Parathyroid adenoma (tissue), 2 donors: ENCODE measurements around the gene ATRN.
A peak's percentile ranks its signal among the peaks of the same experiment; 100 is the strongest.

Experiments used
- H2AFZ ChIP-seq: fragments of 300-600 bp; sonication (generic); one replicate; pipeline ENCODE4 v1.7.0; 2017; ENCODE audit warnings: antibody characterized with exemption, mild to moderate bottlenecking
- H3K27ac ChIP-seq: fragments of 300-600 bp; sonication (generic); one replicate; pipeline ENCODE4 v1.7.0; 2017
- H3K27me3 ChIP-seq: fragments of 300-600 bp; sonication (generic); one replicate; pipeline ENCODE4 v1.7.0; 2017; ENCODE audit warnings: low read length; ENCODE audit not compliant: control insufficient read depth, insufficient read depth
- H3K36me3 ChIP-seq: fragments of 300-600 bp; sonication (generic); one replicate; pipeline ENCODE4 v1.7.0; 2017; ENCODE audit warnings: low read length; ENCODE audit not compliant: control insufficient read depth, insufficient read depth
- H3K4me1 ChIP-seq: fragments of 300-600 bp; sonication (generic); one replicate; pipeline ENCODE4 v1.7.0; 2017; ENCODE audit warnings: control low read depth
- H3K4me2 ChIP-seq: fragments of 300-600 bp; sonication (generic); one replicate; pipeline ENCODE4 v1.7.0; 2017; ENCODE audit warnings: low read length
- H3K4me3 ChIP-seq: fragments of 300-600 bp; sonication (generic); one replicate; pipeline ENCODE4 v1.7.0; 2017; ENCODE audit warnings: low read depth, low read length
- H3K79me2 ChIP-seq: fragments of 300-600 bp; sonication (generic); one replicate; pipeline ENCODE4 v1.7.0; 2017; ENCODE audit warnings: control low read depth
- H3K9ac ChIP-seq: fragments of 300-600 bp; sonication (generic); one replicate; pipeline ENCODE4 v1.7.0; 2017; ENCODE audit warnings: mild to moderate bottlenecking
- H3K9me3 ChIP-seq: fragments of 300-600 bp; sonication (generic); one replicate; pipeline ENCODE4 v1.7.0; 2017; ENCODE audit warnings: low read length; ENCODE audit not compliant: control insufficient read depth
- CTCF ChIP-seq: fragments of 300-600 bp; sonication (generic); IDR thresholded peaks from one replicate; pipeline ENCODE4 v1.7.0; 2017; ENCODE audit warnings: antibody characterized with exemption, mild to moderate bottlenecking
- donor health status: primary hyperparathyroidism.

Gene ATRN

GRCh38 chr20:3681352-3681930 lies 210.6 kb downstream of the ATRN start:
- no peak overlapping the region for H3K9ac ChIP-seq
- H3K79me2 ChIP-seq: no peaks in the 10 kb centered on the region
- no peaks in the 10 kb centered on the region for H3K36me3 ChIP-seq
- peak overlapping the region; percentile 53 for H3K4me2 ChIP-seq
- no peak overlapping the region for H3K27ac ChIP-seq
- no peak overlapping the region for H3K4me3 ChIP-seq
- H3K4me1 ChIP-seq: no peaks in the 10 kb centered on the region
- no peaks in the 10 kb centered on the region for H3K27me3 ChIP-seq
- no peak for TF ChIP-seq CTCF
- H3K9me3 ChIP-seq: no peaks in the 10 kb centered on the region
- peak overlapping the region; percentile 66 for H2AFZ ChIP-seq

GRCh38 chr20:3681931-3682781 lies 211.3 kb downstream of the ATRN start, which contains the start of gene ADAM33:
Gene ADAM33 (minus strand): TSS chr20:3682010. CDS start chr20:3682004, 6 bp downstream.
- no peak for TF ChIP-seq CTCF
- Histone ChIP-seq H3K4me3 (no peak within 1 kb of the TSS), H3K79me2 (no peaks in the 10 kb centered on the region), H3K9me3 (no peaks in the 10 kb centered on the region), H2AFZ (peak within 1 kb of the TSS; percentile 66), H3K4me1 (no peaks in the 10 kb centered on the region), H3K9ac (no peak within 1 kb of the TSS), H3K27ac (no peak within 1 kb of the TSS), H3K4me2 (peak within 1 kb of the TSS; percentile 53), H3K27me3 (no peaks in the 10 kb centered on the region), H3K36me3 (no peaks in the 10 kb centered on the region)

- Histone ChIP-seq H3K9ac (no peak overlapping the region), H3K4me1 (no peaks in the 10 kb centered on the region), H3K36me3 (no peaks in the 10 kb centered on the region), H3K27me3 (no peaks in the 10 kb centered on the region), H3K79me2 (no peaks in the 10 kb centered on the region), H3K4me2 (no peak overlapping the region), H3K4me3 (no peak overlapping the region), H2AFZ (no peak overlapping the region), H3K9me3 (no peaks in the 10 kb centered on the region), H3K27ac (no peak overlapping the region)
- TF ChIP-seq CTCF: no peak
Measured at GRCh38 chr20:3685341-3685740, 214.5 kb downstream of the ATRN start.

GRCh38 chr20:3686421-3686820 lies 215.6 kb downstream of the ATRN start:
- Histone ChIP-seq H3K4me1 (no peaks in the 10 kb centered on the region), H2AFZ (no peak overlapping the region), H3K9me3 (no peaks in the 10 kb centered on the region), H3K36me3 (no peaks in the 10 kb centered on the region), H3K79me2 (no peaks in the 10 kb centered on the region), H3K27ac (no peak overlapping the region), H3K27me3 (no peaks in the 10 kb centered on the region), H3K4me2 (no peak overlapping the region), H3K4me3 (no peak overlapping the region), H3K9ac (no peak overlapping the region)
- TF ChIP-seq CTCF: no peak
